Measurements from ENCODE around the gene TMEM109.

- TF ChIP-seq ZNF133 (CRISPR knock-in tag; IDR thresholded peaks at IDR 0.05) (no peak), POLR2H (tag; IDR thresholded peaks at IDR 0.05; ENCODE audit: low read depth) (no peak), NR2C1 (IDR thresholded peaks at IDR 0.05) (no peak), NR2C1 (tag; IDR thresholded peaks at IDR 0.05) (no peak)
Observed at GRCh38 chr11:60925868-60926267, 11.9 kb downstream of the TMEM109 start.

All from K562 (cell line).